Omental fat pad (tissue), 4 donors: ENCODE data around the gene TSC22D3. TPM values are rescaled to one million over a fixed set of nuclear protein-coding genes. Genes with fewer than 3 reads are reported as not detected.

Source experiments
- ATAC-seq: fragments of 150-250 bp; one replicate; pipeline ENCODE4 v1.9.1; 2016; ENCODE audit warnings: mild to moderate bottlenecking, moderate library complexity; ENCODE audit not compliant: low FRiP score
- DNase-seq: peaks from one replicate; pipeline ENCODE4 v3.0.0-alpha.2; 2019; ENCODE audit warnings: low spot score
- total RNA-seq, 4 donors: library from RNA; depleted of rRNA; stranded (reverse); fragments of >200 nt; gene quantifications; one replicate each; pipeline ENCODE4 v1.1.0, GENCODE V29; 2016
- TF ChIP-seq, protein P1 (sequence below), 3 donors: fragments of 450-650 bp; IDR thresholded peaks; one replicate each; pipeline ENCODE4 v1.5.1; 2016 to 2017; ENCODE audit warnings: antibody characterized with exemption in 3 of 3, mild to moderate bottlenecking in 3 of 3, moderate library complexity in 2 of 3

Gene TSC22D3
- total RNA-seq, 4 donors from 2014 or later, result 316 to 869 (median 357) TPM

DNA sequence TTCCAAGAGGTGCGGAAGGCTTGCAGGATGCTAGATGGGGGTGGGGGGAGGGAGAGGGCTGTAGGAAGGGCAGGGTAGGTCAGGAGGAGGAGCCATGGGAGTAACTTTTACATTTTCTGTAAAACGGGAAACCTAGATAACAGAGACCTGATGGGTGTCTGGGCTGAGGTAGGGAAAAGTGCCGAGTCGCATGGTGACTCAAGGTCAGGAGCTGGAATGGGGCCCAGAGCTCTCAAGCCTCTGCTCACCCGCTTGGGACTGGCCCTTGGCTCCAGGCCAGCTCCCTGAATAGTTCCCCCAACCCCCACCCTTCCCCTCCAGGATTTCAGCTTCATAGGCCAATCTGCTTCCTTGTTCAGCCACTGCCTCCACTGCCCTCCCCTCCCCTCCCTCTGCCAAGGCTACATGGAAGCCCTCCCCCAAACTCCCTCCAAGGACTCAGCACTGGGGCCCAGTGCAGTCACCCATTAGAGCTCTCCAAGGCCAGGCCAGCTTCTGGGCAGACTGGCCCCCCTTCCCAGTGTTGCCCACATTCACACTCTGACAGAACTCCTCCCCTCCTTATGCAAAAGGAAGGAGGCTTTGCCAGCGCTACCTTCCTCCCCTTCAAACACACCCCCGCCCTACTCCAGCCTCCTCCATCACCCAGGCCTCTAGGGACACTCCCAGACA is 43.6 kb downstream of the TSC22D3 start:
- ATAC-seq (peak; percentile 84), DNase-seq (peak; percentile 67)
- TF ChIP-seq, protein P1, sequence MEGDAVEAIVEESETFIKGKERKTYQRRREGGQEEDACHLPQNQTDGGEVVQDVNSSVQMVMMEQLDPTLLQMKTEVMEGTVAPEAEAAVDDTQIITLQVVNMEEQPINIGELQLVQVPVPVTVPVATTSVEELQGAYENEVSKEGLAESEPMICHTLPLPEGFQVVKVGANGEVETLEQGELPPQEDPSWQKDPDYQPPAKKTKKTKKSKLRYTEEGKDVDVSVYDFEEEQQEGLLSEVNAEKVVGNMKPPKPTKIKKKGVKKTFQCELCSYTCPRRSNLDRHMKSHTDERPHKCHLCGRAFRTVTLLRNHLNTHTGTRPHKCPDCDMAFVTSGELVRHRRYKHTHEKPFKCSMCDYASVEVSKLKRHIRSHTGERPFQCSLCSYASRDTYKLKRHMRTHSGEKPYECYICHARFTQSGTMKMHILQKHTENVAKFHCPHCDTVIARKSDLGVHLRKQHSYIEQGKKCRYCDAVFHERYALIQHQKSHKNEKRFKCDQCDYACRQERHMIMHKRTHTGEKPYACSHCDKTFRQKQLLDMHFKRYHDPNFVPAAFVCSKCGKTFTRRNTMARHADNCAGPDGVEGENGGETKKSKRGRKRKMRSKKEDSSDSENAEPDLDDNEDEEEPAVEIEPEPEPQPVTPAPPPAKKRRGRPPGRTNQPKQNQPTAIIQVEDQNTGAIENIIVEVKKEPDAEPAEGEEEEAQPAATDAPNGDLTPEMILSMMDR (IDR thresholded peaks at IDR 0.05), result no peak

DNA sequence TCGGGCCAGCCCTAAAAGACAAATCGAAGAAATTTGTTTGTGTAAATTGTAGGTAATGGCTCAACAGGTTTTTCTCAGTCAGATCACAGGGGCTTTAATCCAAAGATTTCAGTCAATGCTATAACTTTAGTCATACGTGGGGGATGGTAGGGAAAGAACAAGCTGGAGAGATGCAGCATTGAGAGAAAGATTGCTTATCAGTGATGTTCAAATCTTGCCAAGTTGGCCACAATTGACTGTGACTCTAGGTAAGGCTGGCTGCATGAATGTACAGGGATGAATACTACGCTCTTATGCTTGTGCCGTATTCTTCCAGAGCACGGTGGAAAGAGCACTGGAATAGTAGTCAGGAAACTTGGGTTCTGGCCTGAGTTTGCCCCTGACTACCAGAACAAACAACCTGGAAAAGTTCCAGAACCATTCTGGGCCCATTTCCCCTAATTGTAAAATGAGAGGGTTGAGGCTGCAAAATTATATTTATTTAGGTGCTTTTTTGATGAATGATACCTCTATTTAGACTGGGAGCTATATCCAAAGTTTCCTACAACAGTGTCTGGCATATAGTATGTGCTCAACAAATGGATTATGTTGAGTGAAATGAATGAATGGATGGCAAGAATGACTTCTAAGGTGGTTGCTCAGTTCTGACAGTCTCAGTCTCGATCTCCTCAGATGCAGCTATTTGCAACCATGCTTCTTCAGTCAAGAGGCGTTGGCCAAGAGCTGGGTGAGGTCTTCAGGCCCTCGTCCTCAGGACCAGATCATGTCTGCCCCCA is 44.4 kb downstream of the TSC22D3 start:
- DNase-seq (no peak), ATAC-seq (no peak)
- TF ChIP-seq, protein P1 (IDR thresholded peaks at IDR 0.05), result no peak

DNA sequence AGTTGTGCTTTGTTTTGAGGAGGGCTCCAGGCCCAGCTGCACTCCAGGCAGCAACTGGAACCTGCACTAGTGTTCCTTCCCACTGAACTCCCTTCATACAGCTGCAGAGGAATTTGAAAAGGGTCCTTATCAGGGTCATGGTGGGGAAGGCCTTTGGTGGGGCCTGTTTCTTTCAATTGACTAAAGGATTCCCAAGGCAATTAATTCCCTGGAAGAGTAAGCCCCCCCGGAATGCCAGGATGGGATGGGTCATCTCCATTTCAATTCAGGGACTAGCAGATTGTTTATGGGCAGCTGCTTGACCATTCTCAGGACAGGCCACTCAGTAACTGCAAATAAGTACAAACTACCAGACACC is 45.3 kb downstream of the TSC22D3 start:
- ATAC-seq (no peak), DNase-seq (no peak)
- TF ChIP-seq, protein P1 (IDR thresholded peaks at IDR 0.05), result no peak

DNA sequence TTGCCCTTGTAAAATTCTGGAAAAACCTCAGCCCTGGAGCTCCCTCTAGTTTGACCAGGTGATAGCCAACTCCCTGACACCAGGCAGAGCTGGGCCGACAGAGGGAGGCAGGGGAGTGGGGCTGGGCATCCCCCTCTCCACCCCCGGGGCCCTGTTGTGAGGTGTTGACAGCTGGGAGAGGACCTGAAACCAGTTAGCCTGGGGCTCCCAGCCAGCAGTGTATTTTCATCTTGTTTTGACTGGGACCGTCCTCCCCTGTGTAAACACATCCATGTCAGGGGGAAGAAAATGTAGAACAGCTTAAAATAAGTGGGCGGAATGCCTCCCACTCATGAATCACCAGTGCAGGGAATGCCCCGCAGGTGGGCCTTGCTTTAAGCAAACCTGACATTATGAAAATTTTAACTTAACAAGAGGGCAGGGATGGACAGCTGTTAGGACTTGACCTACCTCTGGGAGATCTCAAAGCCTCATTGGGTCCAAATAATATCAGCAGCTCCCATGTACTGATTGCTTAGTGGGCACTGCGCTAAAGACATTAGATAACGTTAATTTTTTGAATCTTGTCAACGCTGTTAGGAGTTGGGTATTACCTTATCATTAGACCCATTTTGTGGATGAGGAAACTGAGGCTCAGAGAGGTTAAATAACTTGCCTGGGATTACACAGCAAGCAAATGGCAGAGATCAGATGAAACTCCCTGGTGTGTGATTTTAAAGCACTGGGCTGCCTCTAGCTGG is 45.9 kb downstream of the TSC22D3 start:
- no peak for DNase-seq
- TF ChIP-seq, protein P1 (IDR thresholded peaks at IDR 0.05), result no peak
- ATAC-seq, result peak; percentile 68

DNA sequence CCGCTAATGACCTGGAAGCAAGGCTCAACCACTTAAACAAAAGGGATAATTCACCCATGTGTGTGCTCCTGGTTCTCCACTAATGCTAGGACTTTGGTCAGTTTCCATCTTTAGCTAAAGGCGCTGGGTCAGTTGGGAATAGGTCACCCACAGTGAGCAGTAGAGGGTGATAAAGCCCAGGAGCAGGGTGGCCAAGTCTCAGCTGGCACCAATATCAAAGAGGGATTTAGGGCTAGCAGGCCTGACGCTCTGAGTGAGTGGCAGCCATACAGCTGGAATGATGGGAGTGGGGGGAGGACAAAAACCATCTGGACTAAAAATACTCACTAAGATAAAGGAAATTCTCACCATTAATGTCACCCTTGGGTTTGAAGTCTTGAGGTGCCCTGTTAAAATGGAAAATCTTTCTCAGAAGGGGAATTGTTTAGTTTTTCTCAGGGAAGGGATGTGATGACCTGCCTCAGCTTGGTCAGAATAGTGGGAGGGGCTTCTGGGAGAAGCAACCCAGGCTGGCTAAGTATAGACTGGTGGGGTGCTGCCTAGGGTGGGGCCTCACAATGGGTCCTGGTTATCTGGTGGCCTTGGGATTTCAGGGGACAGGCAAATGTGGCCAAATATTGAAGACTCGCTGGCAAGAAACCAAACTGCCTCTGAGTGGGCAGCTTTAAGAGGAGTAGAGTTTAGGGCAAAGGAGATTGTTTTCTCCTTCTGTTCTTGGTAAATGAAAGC is 47.1 kb downstream of the TSC22D3 start:
- ATAC-seq (no peak), DNase-seq (no peak)
- TF ChIP-seq, protein P1 (IDR thresholded peaks at IDR 0.05), result no peak

DNA sequence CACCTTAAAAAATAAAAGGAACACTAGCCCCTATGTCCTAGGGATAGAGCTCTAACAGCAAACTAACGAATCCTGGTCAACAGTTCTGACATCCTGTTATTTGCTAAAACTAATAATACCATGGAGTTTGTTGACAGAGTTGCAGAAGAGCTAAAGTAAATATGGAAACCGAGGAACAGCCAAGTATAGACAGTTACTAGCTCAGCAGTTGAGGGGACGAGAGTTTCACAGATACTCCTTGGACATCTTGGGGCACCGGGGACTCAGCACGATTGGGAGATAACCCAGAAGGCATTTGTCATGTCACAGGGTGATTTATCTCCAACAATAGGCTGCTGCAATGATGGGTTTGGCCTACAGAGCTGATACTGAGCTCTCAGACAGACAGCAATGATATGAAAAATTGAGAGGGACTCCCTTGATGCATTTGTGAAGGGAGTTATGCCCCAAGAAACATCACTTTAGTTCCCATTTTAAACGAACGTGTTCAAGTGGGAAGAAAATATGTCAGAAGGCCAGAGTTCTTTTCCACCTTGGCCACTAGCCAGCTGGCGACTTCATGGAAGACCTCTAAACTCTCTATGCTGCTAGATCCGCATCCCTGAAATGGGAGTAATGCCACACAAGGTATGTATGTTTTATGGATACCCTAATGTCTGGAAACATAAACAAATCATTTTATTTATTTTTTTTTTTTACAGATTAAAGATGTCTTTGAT is 48.6 kb downstream of the TSC22D3 start:
- DNase-seq, result no peak
- TF ChIP-seq, protein P1 (IDR thresholded peaks at IDR 0.05), result no peak

More for the DNA sequence above, 48.6 kb downstream of the TSC22D3 start:
- ATAC-seq, result no peak
